NCI-H2107 treated with DMSO at 0.1 percent for 48 hours (cell line): Measurements from ENCODE around the gene OR8B4.
"Not testable (repeated sequence)": the region's sequence is repeated elsewhere in the genome, so short reads cannot be mapped to it uniquely, and the experiment has no call there.

Experiments used
- DNase-seq: peaks from one replicate; lab custom pipeline; 2025; ENCODE audit not compliant: unreplicated experiment; lab: John Stamatoyannopoulos, UW

OR8B4 gene

DNA sequence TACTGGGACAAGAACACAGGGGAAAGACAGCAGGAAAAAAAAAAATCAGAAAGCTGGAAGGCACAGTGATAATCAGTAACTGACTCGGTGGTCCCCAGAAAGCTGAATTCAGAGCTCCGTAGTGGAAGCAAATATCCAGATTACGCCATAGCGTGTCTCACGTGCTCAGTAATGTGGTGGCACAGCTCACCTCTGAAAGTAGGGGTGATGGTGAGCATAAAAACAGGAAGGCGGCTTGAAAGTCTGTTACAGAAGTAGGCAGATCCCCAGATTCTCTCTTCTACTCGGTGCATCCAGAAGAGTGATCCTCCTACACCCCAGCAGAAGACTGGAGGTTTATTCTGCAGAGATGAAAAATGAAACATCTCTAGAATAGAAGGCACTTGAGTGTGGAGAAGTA lies 14.8 kb downstream of the OR8B4 start:
- DNase-seq = no peak

DNA sequence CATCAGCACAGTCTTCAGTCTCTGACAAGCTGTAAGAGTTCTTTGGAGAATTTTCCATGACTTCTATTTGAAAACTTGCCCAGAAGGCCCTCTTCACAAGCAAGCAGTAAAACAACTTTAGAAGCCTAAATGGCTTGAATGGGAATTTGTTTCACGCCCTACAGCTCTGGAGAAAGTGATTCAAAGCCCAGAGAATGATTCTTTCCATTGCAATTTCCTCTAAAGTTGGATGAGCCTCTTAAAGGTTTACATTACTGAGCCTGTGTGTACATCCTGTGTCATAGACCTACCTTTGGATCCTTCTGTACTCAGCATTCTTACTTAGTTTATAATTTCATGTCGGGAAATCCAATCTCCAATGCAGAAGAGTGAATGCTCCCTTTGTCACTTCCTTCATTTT lies 19.1 kb downstream of the OR8B4 start:
- DNase-seq = no peak

DNA sequence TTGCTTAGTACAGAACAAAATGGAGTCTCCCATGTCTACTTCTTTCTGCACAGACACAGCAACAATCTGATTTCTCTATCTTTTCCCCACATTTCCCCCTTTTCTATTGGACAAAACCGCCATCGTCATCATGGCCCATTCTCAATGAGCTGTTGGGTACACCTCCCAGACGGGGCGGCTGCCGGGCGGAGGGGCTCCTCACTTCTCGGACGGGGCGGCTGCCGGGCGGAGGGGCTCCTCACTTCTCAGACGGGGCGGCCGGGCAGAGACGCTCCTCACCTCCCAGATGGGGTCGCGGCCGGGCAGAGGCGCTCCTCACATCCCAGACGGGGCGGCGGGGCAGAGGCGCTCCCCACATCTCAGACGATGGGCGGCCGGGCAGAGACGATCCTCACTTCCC lies 21.5 kb downstream of the OR8B4 start:
- DNase-seq = not testable (repeated sequence)

DNA sequence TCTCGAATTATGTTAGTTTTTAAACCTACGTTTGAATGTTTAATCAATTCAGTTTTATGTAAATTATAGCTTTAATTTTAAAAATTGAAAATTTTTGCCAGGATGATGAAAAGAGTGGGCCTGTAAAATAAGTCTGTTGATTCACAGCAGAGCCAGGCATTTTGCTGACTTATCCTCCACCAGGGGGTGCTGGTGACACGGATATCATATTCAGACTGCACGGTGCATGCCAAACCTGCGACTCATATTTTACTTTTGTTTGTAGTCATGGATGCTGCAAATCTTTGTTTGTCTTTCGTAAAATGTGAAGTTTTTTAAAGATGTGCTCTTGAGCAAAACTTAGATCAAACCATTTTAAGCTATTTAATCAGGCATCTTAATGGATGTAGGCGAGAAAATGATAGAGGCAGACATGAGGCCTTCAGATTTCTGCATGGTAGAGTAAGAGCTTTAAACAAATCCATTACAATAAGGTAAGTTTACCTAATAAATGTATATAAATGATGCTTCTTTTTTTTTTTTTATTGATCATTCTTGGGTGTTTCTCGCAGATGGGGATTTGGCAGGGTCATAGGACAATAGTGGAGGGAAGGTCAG lies 22.2 kb downstream of the OR8B4 start:
- DNase-seq = no peak

DNA sequence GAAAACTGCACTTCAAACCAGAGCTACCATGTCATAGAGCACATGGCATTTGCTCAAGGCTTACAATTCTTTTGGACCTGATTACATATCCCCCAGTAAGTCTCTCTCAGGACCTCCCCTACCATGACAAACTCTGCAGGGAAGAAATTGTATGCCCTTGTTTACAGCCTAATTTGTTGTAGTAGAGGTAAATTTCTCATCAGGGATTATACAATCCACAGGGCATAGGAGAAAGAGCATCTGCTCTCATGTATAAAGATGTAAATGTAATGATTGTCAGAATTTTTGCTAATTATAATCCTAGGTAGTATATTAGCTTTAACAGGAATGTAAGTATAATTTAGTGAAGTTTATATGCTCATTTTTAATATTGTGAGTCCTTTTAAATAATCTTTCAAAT lies 25.7 kb downstream of the OR8B4 start, which contains the start of gene OR8B3:
Gene OR8B3 (minus strand): TSS at position 101 of the 400 bp plus-strand sequence. CDS start 1,673 bp downstream, outside the sequence.
- DNase-seq = no peak

DNA sequence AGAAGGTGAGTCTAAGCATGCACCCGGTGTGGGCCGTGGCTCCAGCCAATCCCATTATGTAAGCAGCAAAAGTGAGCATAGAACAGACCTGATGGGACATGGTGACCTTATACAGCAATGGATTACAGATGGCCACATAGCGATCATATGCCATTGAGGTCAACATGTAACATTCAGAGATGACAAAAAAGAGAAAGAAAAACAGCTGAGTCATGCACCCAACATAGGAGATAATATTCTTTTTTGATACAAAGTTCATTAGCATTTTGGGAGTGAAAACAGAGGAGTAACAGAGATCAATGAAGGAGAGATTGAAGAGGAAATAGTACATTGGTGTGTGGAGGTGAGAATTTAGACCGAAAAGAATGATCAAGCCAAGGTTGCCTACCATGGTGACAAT lies 27.8 kb downstream of the OR8B4 start:
- DNase-seq = not testable (repeated sequence)

DNA sequence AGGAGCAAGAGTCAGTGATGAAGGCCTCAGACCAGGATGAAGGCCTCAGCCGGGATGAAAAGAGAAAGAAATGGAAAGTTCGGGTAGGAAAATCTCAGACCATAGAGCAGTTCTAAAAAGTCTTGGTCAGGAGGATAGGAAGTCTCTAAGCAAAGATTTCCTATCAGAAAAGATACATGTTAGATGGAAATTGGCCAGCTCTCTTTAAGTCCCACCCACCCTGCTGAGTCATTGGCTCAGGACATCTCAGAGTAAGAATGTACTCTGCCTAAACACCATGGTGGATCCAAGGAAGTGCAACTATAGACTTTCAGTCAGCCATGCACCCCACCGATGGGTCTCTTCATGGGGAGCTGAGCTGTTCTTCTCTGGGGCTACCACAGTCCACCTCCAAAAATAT lies 30.3 kb downstream of the OR8B4 start:
- no peak for DNase-seq

DNA sequence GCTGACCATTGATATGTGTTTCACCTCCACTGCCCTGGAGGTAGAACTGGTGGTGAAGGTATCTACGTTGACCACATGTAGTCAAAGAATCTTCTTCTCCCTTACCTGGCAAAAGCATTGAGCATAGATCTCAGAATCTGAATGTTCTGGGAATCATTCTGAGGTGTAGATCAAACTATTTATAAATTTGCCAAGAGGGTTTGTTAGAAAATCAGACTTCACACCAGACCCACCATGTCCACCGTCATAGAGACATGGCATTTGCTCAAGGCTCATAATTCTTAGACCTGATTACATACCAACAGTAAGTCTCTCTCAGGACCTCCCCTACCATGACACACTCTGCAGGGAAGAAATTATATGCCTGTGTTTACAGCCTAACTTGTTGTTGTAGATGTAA lies 40.3 kb downstream of the OR8B4 start, which contains the start of gene OR8B2:
Gene OR8B2 (minus strand): TSS at position 101 of the 400 bp plus-strand sequence. CDS start 1,156 bp downstream, outside the sequence.
- no peak for DNase-seq

DNA sequence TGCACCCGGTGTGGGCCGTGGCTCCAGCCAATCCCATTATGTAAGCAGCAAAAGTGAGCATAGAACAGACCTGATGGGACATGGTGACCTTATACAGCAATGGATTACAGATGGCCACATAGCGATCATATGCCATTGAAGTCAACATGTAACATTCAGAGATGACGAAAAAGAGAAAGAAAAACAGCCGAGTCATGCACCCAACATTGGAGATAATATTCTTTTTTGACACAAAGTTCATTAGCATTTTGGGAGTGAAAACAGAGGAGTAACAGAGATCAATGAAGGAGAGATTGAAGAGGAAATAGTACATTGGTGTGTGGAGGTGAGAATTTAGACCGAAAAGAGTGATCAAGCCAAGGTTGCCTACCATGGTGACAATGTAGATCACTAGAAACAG lies 41.8 kb downstream of the OR8B4 start:
- DNase-seq = not testable (repeated sequence)

DNA sequence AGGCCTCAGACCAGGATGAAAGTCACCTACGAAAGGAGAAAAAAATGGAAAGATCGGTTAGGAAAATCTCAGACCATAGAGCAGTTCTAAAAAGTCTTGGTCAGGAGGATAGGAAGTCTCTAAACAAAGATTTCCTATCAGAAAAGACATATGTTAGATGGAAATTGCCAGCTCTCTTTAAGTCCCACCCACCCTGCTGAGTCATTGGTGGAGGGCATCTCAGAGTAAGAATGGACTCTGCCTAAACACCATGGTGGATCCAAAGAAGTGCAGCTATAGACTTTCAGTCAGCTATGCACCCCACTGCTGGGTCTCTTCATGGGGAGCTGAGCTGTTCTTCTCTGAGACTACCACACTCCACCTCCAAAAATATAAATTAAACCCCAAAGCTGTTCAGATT lies 44.1 kb downstream of the OR8B4 start:
- DNase-seq = no peak

DNA sequence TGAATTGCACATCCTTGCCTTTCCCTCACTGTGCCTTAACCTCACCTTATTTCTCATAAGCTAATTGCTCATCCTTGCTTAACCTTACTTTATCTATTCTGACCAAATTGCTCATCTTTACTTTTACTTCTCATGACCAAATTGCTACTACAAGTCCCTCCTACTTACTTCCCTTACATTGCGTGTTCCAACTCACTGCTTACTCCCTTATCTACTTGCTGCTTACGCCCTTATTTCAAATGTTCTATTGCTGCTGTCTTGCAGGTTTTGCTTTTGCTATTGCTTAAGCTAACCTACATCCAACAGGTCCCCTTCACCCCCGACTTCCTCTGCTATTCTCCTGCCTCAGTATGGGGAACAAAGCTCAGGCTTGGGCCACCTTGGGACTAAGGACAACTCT lies 48.4 kb downstream of the OR8B4 start:
- no peak for DNase-seq
